Keratinocyte (primary cell): Measurements from ENCODE around the gene CDC20. TPM values are rescaled to one million over a fixed set of nuclear protein-coding genes. Genes with fewer than 3 reads are reported as not detected.

ENCODE experiments used
- DNase-seq: peaks from one replicate; pipeline ENCODE4 v3.0.0-alpha.2; 2011; ENCODE audit warnings: low read depth, missing footprints, low spot score
- FAIRE-seq: peaks from 2 replicates; lab custom pipeline; 2011; peaks lifted over from hg19 to GRCh38; lab: Jason Lieb, UNC
- H2AFZ ChIP-seq: 2 replicates; pipeline ENCODE4 v1.6.0; 2012; ENCODE audit warnings: low read length, control low read depth, inconsistent platforms; ENCODE audit not compliant: control insufficient read depth
- H3K27ac ChIP-seq: 2 replicates; pipeline ENCODE4 v1.5.1; 2011; ENCODE audit warnings: low read length; ENCODE audit not compliant: control insufficient read depth, insufficient read depth
- H3K27me3 ChIP-seq: 3 replicates; pipeline ENCODE4 v1.6.0; 2011; ENCODE audit warnings: low read length; ENCODE audit not compliant: control insufficient read depth, insufficient read depth; ENCODE audit errors: extremely low read depth
- H3K36me3 ChIP-seq, 2 experiments: 2 replicates in 1 of 2; 3 replicates in 1 of 2; pipeline ENCODE4 v1.5.1; 2011; ENCODE audit warnings: low read length in 2 of 2, mild to moderate bottlenecking in 1 of 2; ENCODE audit not compliant: control insufficient read depth in 2 of 2, insufficient read depth in 2 of 2; ENCODE audit errors: extremely low read depth in 1 of 2
- H3K4me1 ChIP-seq: 3 replicates; pipeline ENCODE4 v1.5.1; 2011; ENCODE audit warnings: low read length; ENCODE audit not compliant: control insufficient read depth, insufficient read depth; ENCODE audit errors: extremely low read depth
- H3K4me2 ChIP-seq: 3 replicates; pipeline ENCODE4 v1.6.0; 2011; ENCODE audit warnings: low read depth, low read length; ENCODE audit not compliant: control insufficient read depth, insufficient read depth; ENCODE audit errors: extremely low read depth
- H3K4me3 ChIP-seq, 3 experiments: fragments of 200-600 bp in 1 of 3; sonication (generic) in 1 of 3; 2 replicates in 2 of 3; 3 replicates in 1 of 3; pipeline ENCODE4 v1.5.1; 2011 to 2016; ENCODE audit warnings: low read length in 3 of 3, mild to moderate bottlenecking in 3 of 3, control low read depth in 2 of 3, inconsistent platforms in 1 of 3, low read depth in 1 of 3, mixed read lengths in 1 of 3, mixed run types in 1 of 3, moderate library complexity in 1 of 3; ENCODE audit not compliant: control insufficient read depth in 2 of 3, insufficient read depth in 2 of 3; ENCODE audit errors: extremely low read depth in 1 of 3
- H3K79me2 ChIP-seq: 2 replicates; pipeline ENCODE4 v1.6.0; 2012; ENCODE audit warnings: low read length; ENCODE audit not compliant: control insufficient read depth, insufficient read depth
- H3K9ac ChIP-seq: 3 replicates; pipeline ENCODE4 v1.6.0; 2011; ENCODE audit warnings: low read length; ENCODE audit not compliant: control insufficient read depth, insufficient read depth; ENCODE audit errors: extremely low read depth
- H3K9me1 ChIP-seq: 3 replicates; pipeline ENCODE4 v1.6.0; 2011; ENCODE audit warnings: low read length; ENCODE audit not compliant: control insufficient read depth, insufficient read depth; ENCODE audit errors: extremely low read depth
- H3K9me3 ChIP-seq: 2 replicates; pipeline ENCODE4 v1.5.1; 2012; ENCODE audit warnings: low read depth, low read length; ENCODE audit not compliant: control insufficient read depth
- H4K20me1 ChIP-seq: 3 replicates; pipeline ENCODE4 v1.6.0; 2011; ENCODE audit warnings: low read length; ENCODE audit not compliant: control insufficient read depth, insufficient read depth; ENCODE audit errors: extremely low read depth
- CTCF ChIP-seq, 3 experiments: IDR thresholded peaks in 1 of 3; conservative IDR thresholded peaks in 1 of 3; optimal IDR thresholded peaks in 1 of 3; 2 replicates in 2 of 3; 3 replicates in 1 of 3; pipeline versions ENCODE3 to v1.5.1; 2011; ENCODE audit warnings: low read length in 3 of 3, mild to moderate bottlenecking in 3 of 3, moderate library complexity in 2 of 3, control low read depth in 1 of 3, inconsistent platforms in 1 of 3; ENCODE audit not compliant: insufficient read depth in 2 of 3; ENCODE audit errors: extremely low read depth in 1 of 3
- EZH2 ChIP-seq: IDR thresholded peaks from one replicate; pipeline ENCODE4 v1.6.1; 2012; ENCODE audit warnings: inconsistent platforms, mild to moderate bottlenecking, low read length, moderate library complexity
- dilution Hi-C: fragments of 300-500 bp; cut with MboI; formaldehyde crosslinking; loops from one replicate; pipeline ENCODE4 v1.7.0; 2020; ENCODE audit warnings: low sequenced_read_pairs; ENCODE audit not compliant: extremely low pct_ligation_motif_present
- polyA plus RNA-seq, 5 experiments: library from polyadenylated mRNA; depleted of rRNA in 3 of 5; stranded (reverse) in 3 of 5; stranded (forward) in 1 of 5; unstranded in 1 of 5; fragments of >200 nt; gene quantifications; 1 replicate in 1 of 5; 2 replicates in 3 of 5; 3 replicates in 1 of 5; pipeline versions ENCODE4 v1.2.1 to v1.2.3, GENCODE V29; 2011 to 2012; ENCODE audit warnings: missing spikeins in 2 of 5, low read depth in 1 of 5, low replicate concordance in 1 of 5

The CDC20 gene
- polyA plus RNA-seq, 1 donor (not counting 4 experiments of a cell fraction or from before 2014, with no cell fraction given), result 84.2 TPM

- Histone ChIP-seq H3K9ac (no peak overlapping the region), H3K79me2 (no peaks in the 10 kb centered on the region), H2AFZ (no peak overlapping the region), H3K9me3 (no peaks in the 10 kb centered on the region), H3K4me2 (no peak overlapping the region), H3K27me3 (peaks cover 4% of the 10 kb centered on the region), H3K27ac (no peak overlapping the region), H3K4me1 (no peaks in the 10 kb centered on the region), H3K4me3 (no peak overlapping the region), H4K20me1 (no peaks in the 10 kb centered on the region), H3K36me3 (no peaks in the 10 kb centered on the region), H3K9me1 (no peaks in the 10 kb centered on the region)
- DNase-seq, result no peak
- FAIRE-seq, result no peak
- no peak for TF ChIP-seq EZH2
- TF ChIP-seq CTCF (optimal IDR thresholded peaks at IDR 0.05 in 1 of 3, IDR thresholded peaks at IDR 0.05 in 1 of 3, conservative IDR thresholded peaks at IDR 0.05 in 1 of 3; ENCODE audit: extremely low read depth in 1 of 3, insufficient read depth in 2 of 3, low read length in 3 of 3), result no peak
- dilution Hi-C loops, result no loop called here
These were observed 42.6 kb upstream of the CDC20 start for GRCh38 chr1:43315963-43316737.

- H3K79me2 ChIP-seq, result no peaks in the 10 kb centered on the region
- H3K27me3 ChIP-seq, result no peaks in the 10 kb centered on the region
- no peak overlapping the region for H2AFZ ChIP-seq
- TF ChIP-seq EZH2 (no peak), CTCF (optimal IDR thresholded peaks at IDR 0.05 in 1 of 3, IDR thresholded peaks at IDR 0.05 in 1 of 3, conservative IDR thresholded peaks at IDR 0.05 in 1 of 3; ENCODE audit: extremely low read depth in 1 of 3, insufficient read depth in 2 of 3, low read length in 3 of 3) (peak in 1 of 3 experiments; percentile 14)
- no peaks in the 10 kb centered on the region for H3K9me3 ChIP-seq
- FAIRE-seq, result no peak
- DNase-seq, result no peak
- no peak overlapping the region for H3K27ac ChIP-seq
- dilution Hi-C loops, result no loop called here
- no peaks in the 10 kb centered on the region for H4K20me1 ChIP-seq
- H3K9me1 ChIP-seq, result no peaks in the 10 kb centered on the region
- H3K4me2 ChIP-seq, result no peak overlapping the region
- no peak overlapping the region for H3K9ac ChIP-seq
- H3K4me3 ChIP-seq, result no peak overlapping the region
- no peaks in the 10 kb centered on the region for H3K36me3 ChIP-seq
- H3K4me1 ChIP-seq, result no peaks in the 10 kb centered on the region
These were observed 41.9 kb upstream of the CDC20 start for GRCh38 chr1:43316738-43317520.
